Right hindlimb (tissue), 1 donor: ENCODE measurements around the gene ZNF821.
A peak's percentile ranks its signal among the peaks of the same experiment; 100 is the strongest.
"Not testable (repeated sequence)": the region's sequence is repeated elsewhere in the genome, so short reads cannot be mapped to it uniquely, and the experiment has no call there.

Source experiments
- DNase-seq: peaks from one replicate; pipeline ENCODE4 v3.0.0-alpha.2; 2018

ZNF821 gene

DNA sequence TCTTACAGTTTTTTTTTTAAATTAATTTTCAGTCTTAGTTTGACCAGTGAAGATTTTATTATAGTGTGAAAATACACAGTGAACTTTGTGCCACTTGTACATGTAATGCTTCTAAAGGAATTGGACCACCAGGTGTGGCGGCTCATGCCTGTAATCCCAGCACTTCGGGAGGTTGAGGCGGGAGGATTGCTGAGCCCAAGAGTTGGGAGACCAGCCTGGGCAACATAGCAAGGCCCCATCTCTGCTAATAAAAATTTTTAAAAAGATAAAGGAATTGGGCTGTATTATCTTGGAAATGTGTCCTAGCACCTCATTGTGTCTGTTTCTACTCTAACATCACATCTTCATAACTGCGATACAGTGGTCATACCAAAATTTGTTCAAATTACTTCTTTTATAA is 15.2 kb upstream of the ZNF821 start:
- no peak for DNase-seq

DNA sequence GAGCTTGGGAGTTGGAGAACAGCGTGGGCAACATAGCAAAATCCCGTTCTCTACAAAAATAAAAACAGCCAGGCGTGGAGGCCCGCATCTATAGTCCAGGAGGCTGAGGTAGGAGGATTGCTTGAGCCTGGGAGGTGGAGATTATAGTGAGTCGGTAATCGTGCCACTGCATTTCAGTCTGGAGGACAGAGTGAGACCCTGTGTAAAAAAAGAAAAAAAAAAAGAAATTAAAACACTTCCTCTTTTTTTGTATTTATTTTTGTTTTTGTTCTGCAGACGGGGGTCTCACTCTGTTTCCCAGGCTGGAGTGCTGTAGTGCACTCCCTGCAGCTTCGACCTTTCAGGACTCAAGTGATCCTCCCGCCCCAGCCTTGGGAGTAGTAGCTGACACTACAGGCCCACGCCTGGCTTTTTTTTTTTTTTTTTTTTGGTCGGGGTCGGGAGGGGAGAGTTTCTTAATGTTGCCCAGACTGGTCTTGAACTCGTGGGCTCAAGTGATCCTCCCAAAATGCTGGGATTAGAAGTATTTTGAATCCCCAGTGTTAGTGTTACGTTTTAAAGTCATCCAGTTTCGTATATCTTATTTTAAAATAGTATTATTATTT is 12.9 kb upstream of the ZNF821 start:
- no peak for DNase-seq

DNA sequence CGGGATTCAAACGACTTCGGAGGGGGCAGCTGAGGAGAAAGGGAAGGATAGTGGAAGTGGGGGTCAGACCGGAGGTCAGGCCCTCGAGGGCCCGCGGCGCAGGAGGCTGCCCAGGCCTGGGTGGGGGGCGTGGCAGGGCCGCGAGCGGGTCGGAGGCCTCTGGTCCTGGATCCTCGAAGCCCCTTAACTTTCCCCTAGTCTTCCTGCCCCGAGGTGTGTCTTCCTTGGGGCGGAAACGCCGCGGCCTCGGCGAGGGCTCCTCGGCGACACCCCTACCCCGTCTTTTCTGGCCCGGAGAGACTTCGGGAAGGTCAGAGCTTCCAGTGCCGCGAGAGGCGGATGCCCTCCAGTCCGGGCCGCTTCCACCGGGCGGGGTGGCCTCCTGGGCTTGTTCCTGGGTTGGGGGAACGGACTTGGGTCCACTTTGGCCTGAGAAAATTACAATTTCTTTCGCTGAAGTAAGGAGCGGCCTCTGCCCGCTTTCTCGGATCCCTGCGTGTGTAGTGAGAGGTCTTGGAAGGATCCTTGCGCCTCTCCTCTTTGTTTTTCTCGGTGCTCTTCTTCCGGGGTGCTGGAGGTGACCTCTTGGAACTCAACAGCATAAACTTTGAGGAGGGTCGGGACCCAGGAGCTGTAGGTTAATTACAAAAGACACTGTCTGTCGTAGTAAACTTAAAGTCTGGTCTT is 11.8 kb upstream of the ZNF821 start:
- DNase-seq: peak; percentile 56

DNA sequence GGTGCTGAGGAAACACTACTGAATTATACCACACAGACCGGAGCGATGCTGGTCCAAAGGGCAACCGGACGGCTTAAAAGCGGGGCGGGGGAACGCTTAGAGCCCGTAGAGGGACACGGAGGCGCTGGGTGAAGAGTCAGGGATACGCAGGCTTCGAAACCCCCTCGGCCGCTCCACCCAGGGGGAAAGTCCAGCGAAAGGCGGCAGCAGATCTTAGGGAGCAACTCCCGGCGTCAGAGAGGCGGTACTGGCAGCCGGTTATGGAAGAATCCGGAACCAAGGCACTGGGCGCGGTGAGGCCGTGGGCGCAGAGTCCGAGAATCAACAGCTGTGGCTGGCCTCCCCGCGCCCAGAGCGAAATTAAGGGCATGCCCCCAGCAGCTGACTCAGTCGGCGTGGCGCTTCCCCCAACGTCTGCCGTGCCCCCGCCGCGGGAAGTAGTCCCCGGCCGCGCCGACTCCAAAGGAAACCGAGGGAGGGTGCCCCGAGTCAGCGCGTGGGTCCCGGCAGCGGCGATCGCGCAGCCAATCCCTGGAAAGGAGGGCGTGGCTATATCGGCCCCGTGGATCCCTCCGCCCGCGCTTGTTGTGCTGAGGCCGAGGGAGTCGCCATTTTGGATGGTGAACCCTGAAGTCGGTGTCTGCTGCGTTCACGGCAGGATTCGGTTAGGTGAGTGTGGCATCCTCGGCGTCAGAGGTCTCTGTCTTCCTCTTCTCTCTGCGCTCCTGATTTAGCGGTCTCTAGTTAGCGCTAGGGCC is 11.1 kb upstream of the ZNF821 start, which contains the start of gene IST1:
TSS of gene IST1 (plus strand) at position 611 of the 758 bp plus-strand sequence. CDS start 20,110 bp downstream, outside the sequence.
- DNase-seq: peak; percentile 98

DNA sequence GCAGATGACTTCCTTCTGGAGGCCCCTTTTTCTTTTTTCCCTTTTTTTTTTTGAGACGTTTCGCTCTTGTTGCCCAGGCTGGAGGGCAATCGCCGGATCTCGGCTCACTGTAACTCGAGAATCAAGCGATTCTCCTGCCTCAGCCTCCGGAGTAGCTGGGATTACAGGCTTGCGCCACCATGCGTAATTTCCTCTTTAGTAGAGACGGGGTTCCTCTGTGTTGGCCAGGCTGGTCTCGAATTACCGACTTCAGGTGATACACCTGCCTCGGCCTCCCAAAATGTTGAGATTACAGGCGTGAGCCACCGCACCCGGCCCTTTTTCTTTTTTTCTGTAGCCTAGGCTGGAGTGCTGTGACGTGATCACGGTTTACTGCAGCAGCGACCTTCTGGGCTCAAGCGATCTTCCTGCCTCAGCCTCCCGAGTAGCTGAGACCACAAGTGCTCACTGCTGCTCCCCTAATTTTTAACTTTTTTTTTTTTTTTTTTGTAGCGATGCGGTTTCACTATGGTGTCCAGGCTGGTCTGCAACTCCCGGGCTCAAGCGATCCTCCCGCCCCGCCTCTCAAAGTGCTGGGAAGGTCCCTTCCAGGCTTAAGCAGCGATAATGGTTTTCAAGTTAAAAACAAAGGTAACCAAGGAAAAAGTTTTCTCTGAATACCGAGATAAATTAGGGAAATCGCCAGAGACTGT is 10.4 kb upstream of the ZNF821 start:
- DNase-seq: peak; percentile 61

DNA sequence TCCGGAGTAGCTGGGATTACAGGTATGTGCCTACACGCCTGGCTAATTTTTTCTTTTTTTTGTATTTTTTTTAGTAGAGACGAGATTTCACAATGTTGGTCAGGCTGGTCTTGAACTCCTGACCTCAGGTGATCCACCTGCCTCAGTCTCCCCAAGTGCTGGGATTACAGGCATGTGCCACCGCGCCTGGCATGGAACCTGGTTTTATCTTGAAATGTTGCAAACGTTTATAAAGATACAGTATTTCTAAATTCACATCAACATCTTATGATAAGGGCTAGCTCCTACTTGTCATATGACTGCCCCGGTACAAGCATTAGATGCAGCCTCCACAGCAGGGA is 9.9 kb upstream of the ZNF821 start:
- no peak for DNase-seq

DNA sequence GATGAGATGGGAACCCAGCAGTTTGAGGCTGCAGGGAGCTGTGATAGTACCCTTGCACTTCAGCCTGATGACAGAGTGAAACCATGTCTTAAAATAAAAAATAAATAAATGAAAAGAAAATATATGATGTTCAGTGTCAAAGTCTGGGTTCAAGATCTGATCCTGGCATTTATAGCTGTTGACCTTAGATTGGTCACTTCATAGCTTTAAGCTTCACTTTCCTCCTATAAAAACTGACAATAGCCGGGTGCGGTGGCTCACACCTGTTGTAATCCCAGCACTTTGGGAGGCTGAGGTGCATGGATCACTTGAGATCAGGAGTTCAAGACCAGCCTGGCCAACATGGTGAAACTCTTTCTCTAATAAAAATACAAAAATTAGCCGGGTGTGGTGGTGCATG is 5.2 kb upstream of the ZNF821 start:
- DNase-seq: no peak

DNA sequence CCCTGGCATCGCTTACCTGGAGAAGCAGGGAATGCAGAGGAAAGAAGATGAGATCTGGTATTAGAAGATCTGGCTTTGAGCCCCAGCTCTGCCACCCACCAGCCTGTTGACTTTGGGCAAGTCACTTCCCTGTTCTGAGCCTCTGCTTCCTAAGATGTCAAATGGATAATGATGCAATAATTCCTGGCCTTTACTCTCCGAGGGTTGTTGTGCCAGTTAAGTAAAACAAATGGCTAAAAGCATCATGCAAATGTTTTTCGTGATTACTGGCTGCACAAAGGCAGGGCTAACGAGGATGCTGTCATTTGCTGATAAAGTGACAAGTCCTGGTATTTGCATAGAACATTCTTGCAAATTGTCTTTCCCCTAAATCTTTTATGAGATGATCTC is 1.3 kb upstream of the ZNF821 start:
- DNase-seq: no peak

DNA sequence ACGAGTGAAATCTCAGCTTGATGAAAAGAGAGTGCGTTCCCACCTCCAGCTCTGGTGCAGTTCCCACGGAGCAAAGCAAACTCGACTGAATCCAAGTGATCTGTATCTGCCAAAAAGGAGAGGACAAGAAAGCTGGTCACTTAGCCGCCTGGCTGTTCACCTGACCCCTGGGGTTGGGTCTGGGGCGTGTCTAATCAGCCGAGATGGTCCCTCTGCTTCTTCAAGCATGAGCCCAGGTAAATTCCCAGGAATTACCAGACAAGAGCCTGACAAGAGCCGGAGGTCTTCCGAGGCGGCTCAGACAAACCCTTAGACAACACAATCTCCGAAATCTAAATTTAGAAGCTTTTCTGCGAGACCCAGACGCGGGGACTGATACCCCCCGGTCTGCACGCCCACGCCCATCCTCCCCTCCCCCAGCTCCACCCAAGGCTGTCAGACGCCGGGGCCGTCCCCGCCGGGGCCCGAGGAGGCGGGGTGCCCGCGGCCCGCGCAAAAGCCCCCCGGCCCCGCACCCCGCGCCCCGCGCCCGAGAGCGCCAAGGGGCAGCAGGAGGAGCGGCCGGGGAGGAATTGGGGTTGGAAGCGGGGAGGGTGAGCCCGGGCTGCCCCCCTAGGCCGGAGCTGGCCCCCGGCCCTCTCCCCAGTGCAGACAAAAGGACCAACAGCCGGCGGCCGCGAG is 674 bp downstream of the ZNF821 start:
- DNase-seq: peak; percentile 66

DNA sequence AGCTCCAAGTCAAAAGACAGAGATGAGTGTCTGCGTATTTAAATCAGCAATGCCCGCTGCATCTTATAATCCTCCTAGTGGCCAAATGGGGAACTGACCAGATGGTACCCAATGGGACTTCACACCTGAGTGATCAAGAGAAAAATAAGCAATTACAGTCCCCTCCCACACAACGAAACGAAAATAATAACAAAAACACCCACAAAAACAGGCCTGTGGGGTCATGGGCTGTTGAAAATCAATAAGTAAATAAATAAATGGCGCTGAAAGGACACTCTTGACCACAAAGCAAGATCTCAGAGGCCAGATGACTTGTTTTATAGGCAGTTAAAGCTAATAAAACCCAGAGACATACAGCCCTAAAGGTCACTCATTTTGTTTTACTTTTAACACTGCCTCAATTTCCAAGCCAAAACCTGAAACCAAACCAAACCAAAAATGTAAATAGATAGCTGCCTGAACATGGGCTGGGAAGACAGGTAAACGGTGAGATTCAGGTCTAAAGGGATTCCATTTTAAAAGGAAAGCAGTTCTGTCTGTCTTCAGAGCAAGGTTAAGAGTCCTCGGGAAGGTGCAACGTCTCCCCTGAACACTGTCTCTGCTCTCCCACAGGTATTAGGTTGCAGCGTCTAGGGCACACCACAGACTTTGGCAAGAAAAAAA is 1.3 kb downstream of the ZNF821 start:
- DNase-seq: peak; percentile 64

DNA sequence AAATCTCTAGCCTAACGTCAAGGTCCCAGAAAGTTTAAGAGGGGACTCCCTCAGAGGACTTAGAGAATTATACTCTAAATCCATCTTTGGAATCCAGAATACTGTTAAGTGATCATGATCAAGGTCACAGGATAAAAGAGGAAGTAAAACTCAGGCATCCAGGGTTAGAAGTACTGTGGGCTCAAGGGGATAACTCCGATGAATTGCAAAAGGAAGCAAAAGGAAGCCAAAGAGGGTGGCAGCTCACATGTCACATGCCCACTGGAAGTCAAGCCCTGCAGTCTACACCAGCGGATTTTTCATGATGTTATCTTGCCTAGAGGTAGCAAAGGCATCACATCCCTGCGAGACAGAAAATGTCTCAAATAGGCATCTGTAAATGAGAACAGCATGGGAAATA is 3.8 kb downstream of the ZNF821 start:
- no peak for DNase-seq

DNA sequence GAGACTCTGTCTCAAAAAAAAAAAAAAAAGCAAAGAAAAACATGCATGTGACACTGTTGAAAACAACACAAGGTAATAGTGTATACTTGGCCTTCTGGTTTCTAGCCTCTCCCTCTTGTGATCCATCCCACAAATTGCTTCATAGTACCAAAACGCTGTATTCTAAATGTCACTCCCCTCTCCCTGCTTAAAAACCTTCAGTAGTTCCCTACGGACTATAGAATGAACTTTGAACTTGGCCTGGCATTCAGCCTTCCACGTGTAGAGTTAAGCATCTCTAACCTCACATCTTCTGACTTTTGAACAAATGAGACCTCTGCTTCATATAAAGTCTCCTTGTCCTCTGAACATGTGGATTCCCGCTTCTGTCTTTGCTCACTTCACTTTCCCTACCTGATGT is 5.1 kb downstream of the ZNF821 start:
- DNase-seq: no peak

DNA sequence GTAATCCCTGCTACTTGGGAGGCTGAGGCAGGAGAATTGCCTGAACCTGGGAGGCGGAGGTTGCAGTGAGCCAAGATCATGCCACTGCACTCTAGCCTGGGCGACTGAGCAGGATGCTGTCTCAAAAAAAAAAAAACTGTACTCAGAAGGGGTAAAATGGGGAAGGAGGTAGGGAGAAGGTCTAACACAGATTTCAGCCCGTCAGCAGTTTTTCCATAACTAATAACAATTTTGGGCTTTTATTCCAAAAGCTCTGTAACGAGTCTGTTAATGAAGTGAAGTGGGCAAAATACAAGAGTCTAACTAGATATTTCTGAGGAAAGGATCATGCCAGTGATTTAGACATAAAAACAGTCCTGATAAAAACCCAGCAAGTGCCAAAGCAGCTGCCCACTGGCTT is 10.8 kb downstream of the ZNF821 start:
- DNase-seq: no peak

DNA sequence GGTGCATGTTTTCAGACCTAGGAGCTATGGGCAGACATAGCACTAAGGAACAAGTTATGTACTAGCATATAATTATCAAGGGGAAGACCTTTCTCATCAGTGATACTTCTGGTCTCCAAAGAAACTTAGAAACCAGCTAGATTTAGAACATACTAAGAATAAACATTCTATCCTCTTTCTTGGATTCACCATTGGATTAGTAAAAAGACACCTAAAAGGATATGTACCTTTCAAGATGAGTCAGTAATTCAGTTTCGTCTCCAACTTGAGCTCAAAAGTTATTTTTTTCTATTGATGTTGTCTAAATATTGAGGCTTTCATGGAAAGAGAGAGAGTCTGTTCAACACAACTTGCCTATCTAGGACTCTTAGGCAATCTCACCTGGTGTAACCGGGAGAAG is 13.2 kb downstream of the ZNF821 start:
- DNase-seq: no peak

DNA sequence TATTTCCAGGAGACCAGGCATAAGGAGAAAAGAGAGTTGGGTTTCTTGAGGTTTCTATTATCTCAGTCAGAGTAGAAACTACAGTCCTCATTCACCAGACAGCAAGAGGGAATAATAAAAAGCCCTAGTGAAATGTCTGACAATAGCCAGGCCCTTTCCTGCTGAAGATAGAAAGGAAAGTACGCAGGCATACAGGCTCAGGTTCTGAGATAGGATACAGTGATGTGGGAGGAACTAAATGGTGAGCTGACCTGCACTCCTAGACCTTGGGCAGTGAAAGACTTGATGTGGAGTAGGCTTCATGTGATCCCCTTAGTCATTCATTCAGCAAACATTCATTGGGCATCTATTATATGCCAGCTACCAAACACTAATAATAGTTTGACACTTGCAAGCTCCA is 14.9 kb downstream of the ZNF821 start:
- DNase-seq: no peak

DNA sequence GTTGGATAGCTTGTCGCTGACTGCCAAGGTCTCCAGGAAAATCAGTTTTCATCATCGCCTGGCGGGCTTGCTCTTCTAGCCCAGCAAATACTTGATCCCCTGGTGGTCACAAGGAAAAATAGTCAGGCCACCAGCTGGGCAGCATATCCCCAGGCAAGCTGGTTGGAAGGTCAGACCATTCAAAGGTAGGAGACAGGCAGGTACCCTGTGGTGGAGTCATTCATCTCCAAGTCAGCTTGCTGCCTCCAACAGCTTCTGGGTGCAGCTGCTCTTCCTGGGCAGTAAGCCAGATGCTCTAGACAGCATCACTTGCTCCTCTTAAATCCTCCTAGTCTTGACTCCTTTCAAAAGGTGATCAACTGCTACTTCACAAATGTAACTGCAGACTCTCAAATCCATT is 16.0 kb downstream of the ZNF821 start:
- DNase-seq: no peak

DNA sequence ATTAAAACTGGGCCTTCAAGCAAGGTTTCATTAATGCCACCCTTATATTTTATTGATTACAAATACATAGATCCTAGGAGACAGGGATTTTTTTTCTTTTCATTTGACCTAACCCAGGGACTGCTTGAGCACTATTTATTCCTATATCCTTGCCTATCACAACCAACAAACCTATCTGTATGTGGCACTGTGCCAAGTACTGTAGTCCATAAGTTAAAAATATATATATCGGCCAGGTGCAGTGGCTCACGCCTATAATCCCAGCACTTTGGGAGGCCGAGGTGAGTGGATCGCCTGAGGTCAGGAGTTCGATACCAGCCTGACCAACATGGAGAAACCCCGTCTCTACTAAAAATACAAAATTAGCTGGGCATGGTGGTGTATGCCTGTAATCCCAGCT is 16.8 kb downstream of the ZNF821 start:
- not testable (repeated sequence) for DNase-seq

DNA sequence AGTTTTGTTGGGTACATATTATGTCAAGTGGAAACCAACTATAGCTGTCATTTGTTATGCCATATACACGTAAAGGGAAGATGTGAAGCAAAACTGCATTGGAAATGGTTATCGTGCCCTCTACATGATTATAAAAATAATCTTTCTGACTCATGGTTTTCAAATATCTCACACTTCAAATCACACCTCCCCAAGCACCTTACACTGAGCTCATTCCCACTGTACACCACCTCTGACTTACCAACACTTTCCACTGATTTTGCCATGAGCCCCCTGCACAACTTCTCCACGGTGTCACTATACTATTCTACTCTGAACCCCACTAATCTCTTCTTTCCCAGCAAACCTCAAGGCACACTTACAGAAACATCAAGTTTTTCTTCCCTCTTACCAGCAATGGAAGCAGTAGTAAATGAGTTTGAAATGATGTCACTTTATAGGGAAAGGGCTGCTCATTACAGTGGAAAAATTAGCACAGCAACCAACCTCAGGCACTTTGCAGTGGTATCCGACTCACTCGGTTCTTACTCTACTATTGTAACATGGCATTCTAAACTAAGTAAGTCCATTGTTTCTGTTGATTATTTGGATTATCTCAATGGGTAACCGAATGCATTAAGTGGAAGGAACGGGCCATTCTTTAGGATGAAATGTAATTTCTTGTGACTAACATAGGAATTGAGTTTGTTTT is 18.7 kb downstream of the ZNF821 start:
- DNase-seq: no peak

DNA sequence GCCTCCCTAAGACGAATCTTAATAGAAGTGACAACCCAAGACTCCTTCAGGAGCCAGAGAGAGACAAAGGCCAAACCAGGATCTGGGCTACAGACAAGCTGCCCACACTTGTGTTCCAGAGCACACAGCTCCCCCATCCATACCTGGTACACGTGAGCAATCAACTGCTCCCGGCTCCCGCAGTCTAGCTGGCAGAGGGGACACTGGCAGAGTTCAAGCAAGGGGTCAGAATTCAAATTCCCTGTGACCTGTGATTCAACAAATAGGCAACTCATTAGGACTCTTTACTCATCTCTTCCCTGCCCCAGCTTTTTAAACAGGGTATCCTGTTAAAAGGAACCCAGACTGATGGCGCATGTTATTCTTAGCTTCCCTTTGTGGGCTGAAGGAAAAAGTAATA is 20.0 kb downstream of the ZNF821 start:
- no peak for DNase-seq

DNA sequence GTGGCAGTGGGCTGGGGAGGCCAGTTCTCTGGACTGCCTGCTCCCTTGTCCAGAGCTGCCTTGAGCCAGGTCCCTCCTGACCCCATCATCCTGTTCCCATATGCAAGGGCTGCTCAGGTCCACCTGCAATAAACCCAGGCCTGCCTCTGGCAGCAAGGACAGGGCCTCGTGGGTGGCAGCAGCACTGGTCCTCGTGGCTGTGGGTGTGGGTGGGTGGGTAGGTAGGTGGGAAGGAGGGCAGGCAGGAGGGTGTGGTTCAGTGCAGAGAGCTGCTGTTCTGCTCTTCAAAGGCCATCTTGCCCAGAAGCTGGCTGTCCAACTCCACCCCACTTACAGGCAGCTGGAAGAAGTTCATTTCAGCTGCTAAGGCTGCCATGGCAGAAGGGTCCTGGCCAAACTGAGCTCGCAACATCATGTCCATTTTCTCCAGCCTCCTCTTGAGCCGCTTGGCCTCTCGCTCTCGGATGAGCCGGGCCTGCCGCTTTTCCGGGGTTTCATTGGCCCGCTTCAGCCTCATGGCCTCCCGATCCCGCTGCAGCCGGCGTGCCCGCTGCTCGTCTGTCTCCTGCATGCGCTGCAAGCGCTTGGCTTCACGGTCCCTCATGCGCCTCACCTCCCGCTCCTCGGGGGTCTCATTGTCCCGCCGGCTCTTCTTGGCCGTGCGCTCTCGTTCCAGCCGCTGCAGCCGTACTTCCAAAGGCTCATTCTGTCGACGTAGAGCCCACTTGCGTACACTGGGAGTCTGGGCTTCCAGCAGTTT is 24.0 kb downstream of the ZNF821 start:
- DNase-seq: no peak
